ENCODE data around the gene PPP3CA. TPM values are rescaled to one million over a fixed set of nuclear protein-coding genes. Genes with fewer than 3 reads are reported as not detected.
"Not testable (repeated sequence)": the region's sequence is repeated elsewhere in the genome, so short reads cannot be mapped to it uniquely, and the experiment has no call there.

Gene PPP3CA
- total RNA-seq, 1 experiment from 2014 or later = 26.1 TPM

- no peak for DNase-seq (ENCODE audit: low read depth)
- in situ Hi-C loops (cut with HindIII; ENCODE audit: low pct_unique_long_range_greater_than_20kb, low sequenced_read_pairs) = no loop called here
Measured at GRCh38 chr4:101104312-101105052, 242.8 kb downstream of the PPP3CA start.

DNA sequence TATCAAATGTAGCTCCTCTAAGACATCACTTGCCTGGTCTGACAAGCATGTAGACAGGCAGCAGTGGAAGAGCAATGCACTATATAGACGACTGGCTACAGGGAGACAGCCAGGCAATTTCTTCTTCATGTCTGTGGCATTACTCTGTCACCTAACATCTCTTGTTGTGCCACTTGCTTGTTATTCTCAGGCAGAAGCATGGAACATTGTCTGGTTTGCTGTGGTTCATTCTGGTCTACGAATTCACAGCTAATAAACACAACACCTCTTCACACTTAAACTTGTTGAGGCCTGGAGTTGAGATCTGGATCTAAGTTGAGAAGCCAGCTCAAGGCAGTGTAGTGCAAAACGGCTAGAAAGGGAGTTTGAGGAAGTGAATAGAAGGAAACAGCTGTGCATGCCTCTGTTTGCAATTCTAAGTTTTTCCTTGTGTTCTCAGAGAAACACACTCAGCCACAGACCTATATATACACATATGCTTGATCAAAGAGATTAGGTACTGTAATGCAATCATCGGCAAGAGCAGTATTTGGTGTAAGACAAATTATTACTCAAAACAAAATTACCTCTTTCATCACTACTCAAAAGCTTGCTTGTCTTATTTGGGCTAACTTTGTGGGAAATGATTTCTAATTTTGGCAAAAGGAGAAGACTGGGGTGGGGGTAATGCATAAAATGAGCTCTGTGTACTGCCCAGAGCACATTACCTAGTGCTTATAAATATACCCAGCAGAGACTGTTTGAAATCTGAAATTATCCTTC is 243.8 kb downstream of the PPP3CA start:
- in situ Hi-C loops (cut with HindIII; ENCODE audit: low pct_unique_long_range_greater_than_20kb, low sequenced_read_pairs) = no loop called here
- no peak for DNase-seq (ENCODE audit: low read depth)

DNA sequence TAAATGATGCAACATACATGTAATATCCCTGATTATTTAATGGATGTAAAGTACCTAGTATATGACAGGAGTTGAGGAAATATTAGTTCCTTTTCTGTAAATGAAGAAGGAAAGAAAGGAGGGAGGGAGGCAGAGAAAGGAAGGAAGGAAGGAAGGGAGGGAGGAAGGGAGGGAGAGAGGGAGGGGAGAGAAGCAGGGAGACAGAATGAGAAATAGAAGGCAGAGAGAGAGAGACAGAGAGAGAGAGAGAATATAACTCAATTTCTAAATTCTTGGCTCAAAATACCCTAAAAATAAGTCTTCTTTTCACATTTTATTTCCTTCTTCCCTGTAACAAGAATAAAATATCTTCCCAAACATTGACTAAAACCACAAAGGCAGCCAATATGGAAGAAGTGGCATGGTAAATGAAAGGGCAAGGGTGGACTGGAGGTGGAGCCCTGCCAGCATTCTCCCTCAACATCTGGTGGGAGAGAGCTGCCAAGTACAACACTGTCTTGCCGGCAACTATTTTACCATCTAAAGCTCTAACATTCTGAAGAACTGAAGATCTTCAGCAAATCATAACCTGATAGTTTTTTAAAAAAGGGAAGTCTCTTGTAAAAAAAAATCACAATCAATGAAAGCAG is 245.1 kb downstream of the PPP3CA start:
- in situ Hi-C loops (cut with HindIII; ENCODE audit: low pct_unique_long_range_greater_than_20kb, low sequenced_read_pairs) = no loop called here

GRCh38 chr4:101101072-101101471 is 246.3 kb downstream of the PPP3CA start:
- no peak for DNase-seq (ENCODE audit: low read depth)
- in situ Hi-C loops (cut with HindIII; ENCODE audit: low pct_unique_long_range_greater_than_20kb, low sequenced_read_pairs) = no loop called here

More for the DNA sequence above, 245.1 kb downstream of the PPP3CA start:
- peak; percentile 7 for DNase-seq (ENCODE audit: low read depth)

- in situ Hi-C loops (cut with HindIII; ENCODE audit: low pct_unique_long_range_greater_than_20kb, low sequenced_read_pairs) = no loop called here
Measured at GRCh38 chr4:101098666-101099400, 248.5 kb downstream of the PPP3CA start.

DNA sequence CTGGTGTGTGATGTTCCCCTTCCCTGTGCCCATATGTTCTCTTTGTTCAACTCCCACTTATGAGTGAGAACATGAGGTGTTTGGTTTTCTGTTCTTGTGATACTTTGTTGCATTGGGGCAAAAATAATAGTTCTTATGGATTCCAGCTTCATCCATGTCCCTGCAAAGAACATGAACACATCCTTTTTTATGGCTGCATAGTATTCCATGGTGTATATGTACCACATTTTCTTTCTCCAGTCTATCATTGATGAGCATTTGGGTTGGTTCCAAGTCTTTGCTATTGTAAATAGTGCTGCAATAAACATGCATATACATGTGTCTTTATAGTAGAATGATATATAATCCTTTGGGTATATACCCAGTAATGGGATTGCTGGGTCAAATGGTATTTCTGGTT is 254.7 kb downstream of the PPP3CA start:
- in situ Hi-C loops (cut with HindIII; ENCODE audit: low pct_unique_long_range_greater_than_20kb, low sequenced_read_pairs); DNase-seq (ENCODE audit: low read depth): not testable (repeated sequence)

More at GRCh38 chr4:101098666-101099400, 248.5 kb downstream of the PPP3CA start:
- no peak for DNase-seq (ENCODE audit: low read depth)

DNA sequence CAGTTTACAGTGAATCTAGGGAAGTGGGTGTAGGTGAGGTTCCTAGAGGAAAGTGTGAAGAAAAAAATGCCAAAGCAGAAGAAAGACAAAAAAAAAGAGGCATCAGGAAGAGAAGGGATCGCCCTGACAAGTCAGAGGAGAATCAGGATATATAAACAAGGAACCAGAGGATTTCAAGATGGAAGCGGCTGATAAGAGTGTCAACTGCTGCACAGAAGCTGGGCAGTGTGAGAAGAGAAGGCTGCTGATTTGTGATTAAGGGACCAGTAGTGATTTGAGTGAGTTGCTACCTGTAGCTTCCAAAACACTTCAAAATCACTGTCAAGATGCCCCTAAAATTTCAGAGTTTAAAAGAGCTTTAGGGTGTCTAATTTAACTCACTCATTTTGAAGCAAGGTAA is 258.2 kb downstream of the PPP3CA start:
- in situ Hi-C loops (cut with HindIII; ENCODE audit: low pct_unique_long_range_greater_than_20kb, low sequenced_read_pairs) = no loop called here
- DNase-seq (ENCODE audit: low read depth) = no peak

DNA sequence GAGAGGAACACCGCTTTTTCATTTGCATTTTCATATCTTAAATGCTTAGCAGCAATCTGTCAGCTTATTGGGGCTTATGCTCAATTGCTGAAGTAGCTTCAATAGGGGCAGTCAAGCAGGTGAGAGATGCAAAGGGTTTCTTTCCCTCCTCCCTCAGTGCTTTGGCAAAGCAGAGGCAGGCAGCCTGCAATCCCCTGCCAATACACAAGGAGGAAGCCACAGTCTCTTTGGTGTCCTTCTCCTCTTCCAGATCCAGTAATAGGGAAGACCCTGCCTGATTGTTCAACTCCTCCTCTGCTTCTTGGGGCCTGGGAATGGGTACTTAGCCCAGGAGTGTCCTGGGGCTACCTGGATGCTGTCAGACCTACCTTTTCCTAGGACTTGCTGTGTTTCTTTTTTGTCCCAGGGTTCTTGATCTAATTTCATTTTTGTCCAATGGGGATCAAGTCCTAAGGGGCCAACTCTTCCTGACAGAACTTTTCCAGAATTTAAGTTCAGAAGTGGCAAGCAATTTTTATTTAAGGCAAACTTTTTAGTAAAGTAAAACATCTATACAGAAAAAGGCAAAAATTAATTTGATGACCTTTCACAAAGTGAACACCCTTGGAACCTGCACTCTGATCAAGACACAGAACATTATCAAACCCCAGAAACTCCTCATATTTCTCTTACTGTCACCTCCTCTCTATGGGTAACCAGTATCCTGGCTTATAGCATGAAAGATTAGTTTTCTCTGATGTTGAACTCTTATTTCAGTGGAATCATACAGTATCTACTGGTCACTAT is 260.3 kb downstream of the PPP3CA start:
- no peak for DNase-seq (ENCODE audit: low read depth)
- in situ Hi-C loops (cut with HindIII; ENCODE audit: low pct_unique_long_range_greater_than_20kb, low sequenced_read_pairs) = no loop called here

GRCh38 chr4:101083131-101083530 is 264.2 kb downstream of the PPP3CA start:
- DNase-seq (ENCODE audit: low read depth) = no peak
- in situ Hi-C loops (cut with HindIII; ENCODE audit: low pct_unique_long_range_greater_than_20kb, low sequenced_read_pairs) = no loop called here

DNA sequence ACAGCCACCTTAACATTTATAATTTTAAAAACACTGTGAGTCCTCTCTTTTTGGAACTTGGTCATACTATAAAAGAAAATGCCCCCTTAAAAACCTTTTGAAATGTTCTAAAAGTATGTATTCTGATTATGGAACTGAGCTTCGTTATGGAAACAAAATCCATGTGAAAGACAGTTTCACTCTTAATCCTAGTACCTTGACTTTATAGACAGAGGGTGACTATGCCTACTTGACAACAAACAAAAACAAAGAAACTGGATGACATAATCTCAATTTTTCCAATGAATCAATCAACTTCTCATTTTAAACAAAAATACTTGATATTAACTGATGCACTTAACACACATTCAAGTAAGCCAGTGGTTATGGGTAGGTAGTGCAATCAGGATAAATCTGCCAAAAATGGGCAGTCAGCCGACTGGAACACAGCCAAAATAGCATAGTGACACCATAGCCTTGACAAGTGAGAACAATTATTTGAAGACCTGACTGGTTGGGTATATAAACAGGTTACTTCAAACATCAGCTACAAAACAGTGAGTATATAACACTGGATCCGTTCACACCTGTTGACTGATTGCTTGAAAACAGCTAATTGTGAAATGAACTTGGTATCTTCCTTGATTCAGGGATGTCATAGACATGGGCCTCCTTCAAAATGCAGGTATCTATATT is 265.5 kb downstream of the PPP3CA start:
- in situ Hi-C loops (cut with HindIII; ENCODE audit: low pct_unique_long_range_greater_than_20kb, low sequenced_read_pairs) = no loop called here
- DNase-seq (ENCODE audit: low read depth) = no peak

DNA sequence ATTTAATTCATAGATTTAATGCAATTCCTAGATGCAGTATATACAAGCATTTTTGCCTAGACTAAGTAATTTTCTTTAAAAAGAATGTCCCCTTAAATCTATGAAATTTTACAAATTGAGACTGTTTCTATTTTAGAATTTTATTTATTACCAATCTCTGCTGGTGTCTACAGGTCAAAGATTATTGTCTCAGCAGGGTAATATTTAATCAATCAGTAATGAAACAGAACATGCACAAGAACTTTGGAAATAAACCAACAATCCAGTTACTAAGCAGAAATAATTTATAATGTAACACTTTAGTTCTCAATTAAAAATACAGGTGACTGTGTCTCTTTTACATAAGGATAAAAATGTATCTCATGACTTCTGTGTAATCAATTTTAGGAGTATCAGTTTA is 266.2 kb downstream of the PPP3CA start:
- DNase-seq (ENCODE audit: low read depth) = no peak
- in situ Hi-C loops (cut with HindIII; ENCODE audit: low pct_unique_long_range_greater_than_20kb, low sequenced_read_pairs) = no loop called here

DNA sequence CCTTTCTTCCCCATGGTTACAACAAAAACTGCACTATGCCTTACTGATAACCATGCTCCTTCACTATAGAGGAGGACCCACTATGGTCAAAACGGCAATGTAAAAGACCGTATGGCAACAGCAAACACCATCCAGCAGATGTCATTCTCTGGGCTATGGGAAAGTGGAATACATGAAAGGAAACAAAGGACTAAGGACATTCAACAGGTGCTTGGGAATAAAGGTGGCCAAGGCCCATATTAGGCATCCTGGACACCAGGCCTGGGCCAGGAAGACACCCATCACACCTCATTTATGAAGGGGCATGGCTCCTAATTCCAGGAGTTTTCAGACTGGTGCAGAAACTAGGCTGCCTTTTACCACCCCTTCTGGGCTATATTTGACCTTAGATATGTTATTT is 268.4 kb downstream of the PPP3CA start:
- in situ Hi-C loops (cut with HindIII; ENCODE audit: low pct_unique_long_range_greater_than_20kb, low sequenced_read_pairs) = no loop called here

GRCh38 chr4:101076032-101076431 is 271.3 kb downstream of the PPP3CA start:
- in situ Hi-C loops (cut with HindIII; ENCODE audit: low pct_unique_long_range_greater_than_20kb, low sequenced_read_pairs) = no loop called here

More for the DNA sequence above, 268.4 kb downstream of the PPP3CA start:
- no peak for DNase-seq (ENCODE audit: low read depth)

GRCh38 chr4:101075536-101075935 is 271.8 kb downstream of the PPP3CA start:
- in situ Hi-C loops (cut with HindIII; ENCODE audit: low pct_unique_long_range_greater_than_20kb, low sequenced_read_pairs) = no loop called here
- DNase-seq (ENCODE audit: low read depth) = no peak

More at GRCh38 chr4:101076032-101076431, 271.3 kb downstream of the PPP3CA start:
- no peak for DNase-seq (ENCODE audit: low read depth)

DNA sequence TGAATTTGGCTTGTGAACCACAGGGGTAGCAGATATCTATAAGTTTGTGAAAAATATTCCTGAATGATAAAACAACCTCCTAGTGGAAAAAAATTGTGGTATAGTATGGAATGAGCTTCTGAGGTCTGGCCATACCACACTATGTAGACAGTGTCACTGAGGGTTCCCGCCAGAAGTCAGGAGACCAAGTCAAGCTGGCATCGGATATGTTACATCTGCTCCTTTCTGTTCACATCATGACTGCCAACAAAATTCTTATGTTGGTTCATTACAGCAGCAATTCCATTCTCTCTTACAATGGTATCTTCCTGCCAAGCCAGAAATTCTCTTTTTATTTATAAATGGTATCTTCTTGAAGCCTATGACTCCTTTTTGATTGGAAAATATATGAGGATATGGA is 273.0 kb downstream of the PPP3CA start:
- no peak for DNase-seq (ENCODE audit: low read depth)

GRCh38 chr4:101071241-101071640 is 276.1 kb downstream of the PPP3CA start:
- DNase-seq (ENCODE audit: low read depth) = no peak
- in situ Hi-C loops (cut with HindIII; ENCODE audit: low pct_unique_long_range_greater_than_20kb, low sequenced_read_pairs) = no loop called here

More for the DNA sequence above, 273.0 kb downstream of the PPP3CA start:
- in situ Hi-C loops (cut with HindIII; ENCODE audit: low pct_unique_long_range_greater_than_20kb, low sequenced_read_pairs) = no loop called here

GRCh38 chr4:101068115-101068514 is 279.2 kb downstream of the PPP3CA start:
- no peak for DNase-seq (ENCODE audit: low read depth)
- in situ Hi-C loops (cut with HindIII; ENCODE audit: low pct_unique_long_range_greater_than_20kb, low sequenced_read_pairs) = no loop called here

All from Caki2 (cell line).